ENCODE data around the gene ADCY9. TPM values are rescaled to one million over a fixed set of nuclear protein-coding genes. Genes with fewer than 3 reads are reported as not detected.
A peak's percentile ranks its signal among the peaks of the same experiment; 100 is the strongest.

The ADCY9 gene
- total and polyA plus RNA-seq, 4 donors, result 12.7 to 37.6 (median 17.6) TPM

GRCh38 chr16:3957344-3957980 lies 158.8 kb downstream of the ADCY9 start:
- WGBS, 2 donors, result 82 to 85% methylated on average over 23 of the region's 23 CpGs
- no peak for TF ChIP-seq CTCF (IDR thresholded peaks at IDR 0.05; ENCODE audit: control extremely low read depth, extremely low read depth)
- no peaks in the 10 kb centered on the region for H3K36me3 ChIP-seq (ENCODE audit: control insufficient read depth in 4 of 4, insufficient read depth in 4 of 4, low read length in 4 of 4)
- H3K4me1 ChIP-seq (ENCODE audit: control insufficient read depth in 5 of 5, insufficient read depth in 5 of 5, low read length in 5 of 5), result peaks cover 0 to 15% (median 4%) of the 10 kb centered on the region in 5 donors
- DNase-seq (no peak), ATAC-seq (ENCODE audit: insufficient read depth, low FRiP score) (no peak)
- no peaks in the 10 kb centered on the region for H3K9me3 ChIP-seq (ENCODE audit: control insufficient read depth in 4 of 4, insufficient read depth in 3 of 4, low read length in 3 of 4)
- H3K9ac ChIP-seq (ENCODE audit: insufficient read depth in 1 of 2, low read length in 2 of 2), result no peak overlapping the region
- no peak overlapping the region for H3K27ac ChIP-seq (ENCODE audit: low read depth in 1 of 2, low read length in 1 of 2)
- peaks cover 0 to 2% (median 0%) of the 10 kb centered on the region in 3 donors for H3K27me3 ChIP-seq (ENCODE audit: control insufficient read depth in 3 of 3, insufficient read depth in 3 of 3, low read length in 2 of 3)
- H3K4me3 ChIP-seq, result no peak overlapping the region

GRCh38 chr16:3954411-3954921 lies 161.8 kb downstream of the ADCY9 start:
- WGBS, 2 donors, result 53 to 57% methylated on average over 15 of the region's 15 CpGs
- no peaks in the 10 kb centered on the region for H3K9me3 ChIP-seq (ENCODE audit: control insufficient read depth in 4 of 4, insufficient read depth in 3 of 4, low read length in 3 of 4)
- no peaks in the 10 kb centered on the region for H3K36me3 ChIP-seq (ENCODE audit: control insufficient read depth in 4 of 4, insufficient read depth in 4 of 4, low read length in 4 of 4)
- ATAC-seq (ENCODE audit: insufficient read depth, low FRiP score), result no peak
- TF ChIP-seq CTCF (IDR thresholded peaks at IDR 0.05; ENCODE audit: control extremely low read depth, extremely low read depth), result no peak
- H3K4me1 ChIP-seq (ENCODE audit: control insufficient read depth in 5 of 5, insufficient read depth in 5 of 5, low read length in 5 of 5), result peaks cover 2 to 38% (median 5%) of the 10 kb centered on the region in 5 donors
- no peak overlapping the region for H3K9ac ChIP-seq (ENCODE audit: insufficient read depth in 1 of 2, low read length in 2 of 2)
- no peak overlapping the region for H3K27ac ChIP-seq (ENCODE audit: low read depth in 1 of 2, low read length in 1 of 2)
- peaks cover 0 to 2% (median 0%) of the 10 kb centered on the region in 3 donors for H3K27me3 ChIP-seq (ENCODE audit: control insufficient read depth in 3 of 3, insufficient read depth in 3 of 3, low read length in 2 of 3)
- peak; percentile 41 to 74 (median 50) for DNase-seq
- no peak overlapping the region for H3K4me3 ChIP-seq

GRCh38 chr16:3953728-3954410 lies 162.4 kb downstream of the ADCY9 start:
- Histone ChIP-seq H3K9me3 (ENCODE audit: control insufficient read depth in 4 of 4, insufficient read depth in 3 of 4, low read length in 3 of 4) (no peaks in the 10 kb centered on the region), H3K36me3 (ENCODE audit: control insufficient read depth in 4 of 4, insufficient read depth in 4 of 4, low read length in 4 of 4) (no peaks in the 10 kb centered on the region), H3K4me3 (no peak overlapping the region), H3K4me1 (ENCODE audit: control insufficient read depth in 5 of 5, insufficient read depth in 5 of 5, low read length in 5 of 5) (peaks cover 2 to 40% (median 7%) of the 10 kb centered on the region in 5 donors), H3K27me3 (ENCODE audit: control insufficient read depth in 3 of 3, insufficient read depth in 3 of 3, low read length in 2 of 3) (no peaks in the 10 kb centered on the region), H3K27ac (ENCODE audit: low read depth in 1 of 2, low read length in 1 of 2) (no peak overlapping the region), H3K9ac (ENCODE audit: insufficient read depth in 1 of 2, low read length in 2 of 2) (no peak overlapping the region)
- no peak for TF ChIP-seq CTCF (IDR thresholded peaks at IDR 0.05; ENCODE audit: control extremely low read depth, extremely low read depth)
- WGBS, 2 donors, result 91 to 94% methylated on average over 24 of the region's 24 CpGs
- DNase-seq (no peak), ATAC-seq (ENCODE audit: insufficient read depth, low FRiP score) (no peak)
